GM18867 (cell line): Measurements from ENCODE around the gene BIRC7.
"Not testable (repeated sequence)": the region's sequence is repeated elsewhere in the genome, so short reads cannot be mapped to it uniquely, and the experiment has no call there.

Source experiments
- ATAC-seq: cut with Tn5 transposase; IDR thresholded peaks from one replicate; pipeline ENCODE4 v1.9.1; 2021; ENCODE audit warnings: mild to moderate bottlenecking, moderate library complexity; ENCODE audit not compliant: unreplicated experiment

The BIRC7 gene

DNA sequence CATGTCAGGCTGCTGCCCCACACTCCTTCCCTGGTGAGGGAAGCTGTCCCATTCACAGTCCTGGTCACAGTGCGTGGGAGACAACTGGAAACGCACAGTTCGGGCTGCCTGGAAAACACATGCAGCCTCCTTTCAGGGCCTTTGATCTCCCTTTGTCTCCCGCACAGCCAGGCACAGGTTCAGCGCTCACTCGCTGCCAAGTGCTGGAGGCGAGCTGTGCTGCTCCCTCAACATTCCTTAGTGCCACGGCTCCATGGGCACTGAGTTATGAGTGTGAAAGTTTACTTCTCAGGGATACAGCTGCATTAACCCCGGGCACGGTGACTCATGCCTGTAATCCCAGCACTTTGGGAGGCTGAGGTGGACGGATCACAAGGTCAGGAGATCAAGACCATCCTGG lies 28.8 kb upstream of the BIRC7 start:
- ATAC-seq: no peak

DNA sequence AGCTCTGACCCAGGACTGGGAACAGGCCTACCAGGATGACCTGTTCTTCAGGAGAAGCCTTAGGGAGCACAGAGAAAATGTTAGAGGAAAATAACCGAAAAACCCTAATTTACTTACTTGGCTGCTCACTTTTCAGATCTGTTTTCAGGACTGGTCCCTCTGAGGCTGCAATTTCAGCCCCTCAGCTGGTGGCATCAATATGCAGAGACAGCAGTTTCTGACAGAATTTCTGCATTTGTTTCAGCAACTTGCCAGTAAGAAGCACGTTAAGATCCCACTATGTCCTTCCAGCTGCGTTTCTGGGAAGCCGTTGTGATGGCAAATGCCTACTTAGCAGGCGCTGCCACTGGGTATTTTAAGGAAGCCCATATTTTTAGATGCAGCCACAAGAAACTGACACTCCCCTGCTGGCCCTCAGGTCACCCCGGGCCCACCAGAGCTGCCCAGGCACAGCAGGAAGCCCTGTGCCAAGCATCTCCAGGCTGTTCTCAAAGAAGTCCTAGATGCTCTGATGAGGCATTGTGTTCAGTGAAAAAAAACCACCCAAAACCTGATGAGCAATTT lies 27.3 kb upstream of the BIRC7 start:
- ATAC-seq: no peak

DNA sequence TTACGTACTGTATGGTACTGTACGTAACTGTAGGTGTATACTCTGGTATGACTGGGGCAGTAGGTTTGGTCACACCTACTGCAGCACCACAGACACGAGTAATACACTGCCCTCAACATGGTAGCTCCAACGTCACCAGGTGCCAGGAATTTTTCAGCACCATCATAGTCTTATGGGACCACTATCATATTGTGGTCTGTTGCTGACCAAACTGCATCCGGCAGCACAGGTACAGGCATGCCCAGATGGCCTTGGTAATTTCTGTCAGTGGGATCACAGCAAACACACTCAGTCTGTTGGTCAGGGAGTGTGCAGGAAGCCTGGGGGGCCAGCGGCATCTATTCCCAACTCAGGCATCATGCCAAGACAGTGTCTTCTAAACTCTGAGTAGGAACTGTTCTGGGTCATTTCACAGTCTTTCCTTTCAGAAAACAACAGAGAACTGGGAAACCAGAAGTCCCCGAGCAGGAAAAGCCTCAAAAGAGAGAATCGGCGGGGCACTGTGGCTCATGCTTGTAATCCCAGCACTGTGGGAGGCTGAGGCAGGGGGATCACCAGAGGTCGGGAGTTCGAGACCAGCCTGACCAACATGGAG lies 25.6 kb upstream of the BIRC7 start:
- ATAC-seq: no peak

DNA sequence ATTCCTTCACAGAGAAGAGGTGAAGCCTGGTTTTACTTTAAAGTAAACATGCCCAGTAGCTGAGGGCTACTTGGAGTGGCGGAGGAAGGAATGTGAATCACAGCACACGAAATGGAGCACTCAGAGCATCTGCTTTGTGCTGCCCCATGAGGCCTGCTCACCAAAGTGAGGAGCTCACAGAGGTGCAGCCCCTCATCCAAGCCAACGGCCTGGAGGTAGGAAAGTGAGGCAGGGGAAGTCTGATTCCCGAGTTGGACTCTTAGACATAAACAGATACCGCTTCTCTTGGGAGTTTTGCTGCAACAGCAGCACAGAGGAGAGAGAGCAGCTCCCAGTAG lies 23.3 kb upstream of the BIRC7 start:
- ATAC-seq: no peak

DNA sequence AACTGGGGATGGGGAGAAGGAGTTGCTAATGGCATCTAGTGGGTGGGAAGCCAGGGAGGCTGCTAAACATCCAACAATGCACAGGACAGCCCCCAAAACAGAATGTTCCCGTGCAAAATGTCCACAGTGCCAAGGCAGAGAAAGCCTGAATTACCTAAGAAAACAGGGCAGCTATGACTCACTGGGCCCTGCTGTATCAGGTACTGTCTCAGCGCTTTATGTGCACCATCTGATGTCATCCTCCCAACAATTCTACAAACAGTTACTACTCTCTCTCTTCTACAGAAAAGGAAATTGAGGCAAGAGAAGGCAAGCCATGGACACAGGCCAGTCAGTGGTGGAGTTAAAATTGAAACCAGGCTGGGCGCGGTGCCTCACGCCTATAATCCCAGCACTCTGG lies 22.9 kb upstream of the BIRC7 start:
- no peak for ATAC-seq

DNA sequence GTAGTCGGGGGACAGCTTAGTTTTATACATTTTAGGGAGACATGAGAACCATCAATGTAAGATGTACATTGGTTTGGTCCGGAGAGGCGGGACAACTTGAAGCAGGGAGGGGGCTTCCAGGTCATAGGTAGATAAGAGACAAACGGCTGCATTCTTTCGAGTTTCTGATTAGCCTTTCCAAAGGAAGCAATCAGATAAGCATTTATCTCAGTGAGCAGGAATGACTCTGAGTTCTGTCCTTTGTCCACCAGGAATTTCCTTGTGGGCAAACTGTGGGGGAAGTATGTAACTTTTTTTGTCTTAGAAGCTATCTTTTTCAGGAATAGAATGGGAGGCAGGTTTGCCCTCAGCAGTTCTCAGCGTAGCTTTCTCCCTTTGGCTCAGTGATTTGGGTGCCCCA lies 21.2 kb upstream of the BIRC7 start:
- ATAC-seq: no peak

DNA sequence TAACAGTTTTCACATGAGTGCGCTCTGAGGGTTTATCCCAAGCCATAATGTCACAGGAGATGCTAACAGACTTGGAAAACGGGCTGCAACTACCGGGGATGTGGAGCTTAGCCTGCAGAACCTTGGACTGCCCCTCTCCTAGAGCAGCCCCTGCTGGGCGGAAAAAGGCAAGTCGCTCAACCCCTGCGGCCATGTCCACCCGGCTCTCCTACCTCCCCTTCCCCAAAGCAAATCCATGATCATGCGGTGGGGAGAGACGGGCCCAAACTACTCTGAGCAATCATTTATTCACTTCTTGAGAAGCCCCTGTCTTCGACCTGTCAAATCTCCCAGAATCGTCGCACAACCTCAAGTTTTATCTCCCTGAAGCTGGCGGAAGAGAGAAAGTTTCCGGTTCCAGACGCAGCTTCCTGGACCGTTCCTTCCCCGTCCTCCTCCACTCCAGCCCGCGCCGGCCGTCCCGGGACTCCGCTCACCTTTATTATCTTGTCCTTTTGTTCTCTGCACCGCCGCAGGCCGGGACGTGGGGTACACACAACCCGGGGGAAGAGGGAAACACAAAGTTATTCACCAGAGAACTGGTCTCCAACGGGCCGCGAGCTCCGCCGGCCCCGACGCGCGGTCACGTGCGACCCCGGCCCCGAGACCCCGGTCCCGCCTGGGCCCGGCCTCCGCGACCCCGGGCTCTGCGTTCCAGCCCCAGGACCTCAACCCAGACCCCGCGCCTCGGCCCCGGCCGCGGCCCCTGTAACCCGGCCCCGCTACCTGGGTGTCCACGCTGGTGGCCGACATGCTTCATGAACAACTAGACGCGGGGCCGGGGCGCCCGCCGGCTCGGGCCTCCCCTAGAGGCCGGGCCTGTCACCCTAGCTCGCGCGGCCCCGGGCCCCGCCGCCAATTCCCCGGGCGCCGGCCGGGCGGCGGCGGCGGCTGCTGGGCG lies 20.3 kb upstream of the BIRC7 start:
- peak; percentile 3 for ATAC-seq

DNA sequence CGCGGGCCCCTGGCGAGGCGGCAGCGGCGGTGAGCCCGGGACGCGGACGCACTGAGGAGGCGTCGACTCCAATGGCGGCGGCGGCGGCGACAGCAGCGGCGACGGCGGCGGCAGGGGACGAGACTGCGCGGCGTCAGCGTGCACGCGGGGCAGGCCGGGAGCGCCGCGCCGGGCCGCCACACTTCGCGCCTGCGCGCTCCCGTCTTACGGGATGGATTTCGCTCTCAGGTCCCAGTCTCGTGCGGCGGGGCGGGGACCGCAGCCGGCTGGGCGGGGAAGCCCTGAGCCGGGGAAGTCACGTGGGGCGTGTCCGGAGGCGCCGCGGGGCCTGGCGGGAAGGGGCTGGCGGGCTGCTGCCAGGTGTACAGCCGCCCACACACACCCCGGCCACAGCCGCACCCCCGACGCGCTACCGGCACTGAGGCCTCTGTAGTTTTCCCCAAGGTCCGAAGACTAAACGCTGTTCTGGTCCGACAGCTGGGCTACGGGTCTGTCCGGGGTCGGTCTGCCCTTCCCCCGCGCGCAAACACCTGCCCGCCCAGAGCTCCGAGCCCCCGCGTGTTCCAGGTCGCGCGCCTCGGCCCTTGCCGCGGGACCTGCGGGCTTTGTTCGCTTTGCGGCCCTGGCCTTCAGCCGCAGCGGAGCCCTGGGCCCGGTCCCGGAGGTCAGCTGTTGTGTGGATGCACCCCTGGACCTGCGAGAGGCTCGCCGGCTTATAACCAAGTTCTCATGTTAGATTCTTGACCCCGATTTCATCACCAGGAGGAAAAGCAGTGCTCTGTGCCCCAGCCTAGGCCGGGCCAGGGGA lies 19.5 kb upstream of the BIRC7 start, which contains the start of gene YTHDF1:
YTHDF1 (minus strand) TSS at position 91 of the 808 bp plus-strand sequence. CDS start 239 bp downstream, outside the sequence.
- peak; percentile 84 for ATAC-seq

DNA sequence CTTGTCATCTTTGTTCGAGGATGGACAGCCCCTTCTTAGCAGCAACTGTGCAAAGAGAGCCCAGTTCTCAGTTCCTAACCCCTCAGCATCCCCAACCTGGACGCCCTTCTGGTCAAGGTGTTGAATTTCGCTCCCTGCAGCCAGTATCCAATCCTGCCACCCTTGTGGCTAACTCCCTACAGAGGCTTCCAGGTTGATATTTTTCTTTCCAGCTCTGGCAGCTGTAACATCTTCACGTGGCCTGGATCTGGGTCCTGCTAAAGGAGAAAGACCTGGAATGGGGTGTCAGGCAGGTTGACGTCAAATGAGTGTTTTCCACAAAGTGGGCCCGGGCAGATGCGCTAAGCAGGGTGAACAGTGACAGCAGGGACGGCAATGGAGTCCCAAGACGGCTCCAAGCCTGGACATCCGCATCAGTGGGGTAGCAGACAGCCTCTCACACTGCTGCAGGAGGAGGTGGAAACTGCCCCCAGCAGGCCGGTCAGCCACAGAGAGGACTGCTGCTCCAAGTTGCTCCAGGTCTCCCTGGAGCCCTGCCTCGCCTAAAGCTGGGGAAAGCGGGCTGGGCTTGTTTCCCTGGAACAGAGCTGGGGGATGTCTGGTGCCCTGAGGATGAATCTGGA lies 18.7 kb upstream of the BIRC7 start:
- ATAC-seq: no peak

DNA sequence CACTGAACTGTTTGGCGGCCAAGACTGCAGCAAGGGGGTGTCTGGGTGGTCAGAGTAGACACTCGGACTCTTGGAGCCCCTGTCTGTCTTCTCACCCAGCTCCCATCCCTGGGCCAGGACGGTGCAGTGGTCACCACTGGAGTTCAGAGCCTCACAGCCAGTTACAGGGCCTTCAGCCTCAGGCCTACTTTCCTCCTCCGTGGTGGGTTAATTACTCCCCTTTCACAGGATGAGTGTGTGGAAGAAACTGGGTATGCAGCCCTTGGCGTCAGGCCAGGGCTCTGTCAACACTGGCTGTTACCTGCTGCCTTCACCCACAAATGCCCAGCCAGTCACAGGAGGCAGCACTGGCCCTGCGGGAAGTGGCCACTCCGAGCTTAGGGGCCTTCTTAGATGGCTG lies 18.0 kb upstream of the BIRC7 start:
- ATAC-seq: no peak

DNA sequence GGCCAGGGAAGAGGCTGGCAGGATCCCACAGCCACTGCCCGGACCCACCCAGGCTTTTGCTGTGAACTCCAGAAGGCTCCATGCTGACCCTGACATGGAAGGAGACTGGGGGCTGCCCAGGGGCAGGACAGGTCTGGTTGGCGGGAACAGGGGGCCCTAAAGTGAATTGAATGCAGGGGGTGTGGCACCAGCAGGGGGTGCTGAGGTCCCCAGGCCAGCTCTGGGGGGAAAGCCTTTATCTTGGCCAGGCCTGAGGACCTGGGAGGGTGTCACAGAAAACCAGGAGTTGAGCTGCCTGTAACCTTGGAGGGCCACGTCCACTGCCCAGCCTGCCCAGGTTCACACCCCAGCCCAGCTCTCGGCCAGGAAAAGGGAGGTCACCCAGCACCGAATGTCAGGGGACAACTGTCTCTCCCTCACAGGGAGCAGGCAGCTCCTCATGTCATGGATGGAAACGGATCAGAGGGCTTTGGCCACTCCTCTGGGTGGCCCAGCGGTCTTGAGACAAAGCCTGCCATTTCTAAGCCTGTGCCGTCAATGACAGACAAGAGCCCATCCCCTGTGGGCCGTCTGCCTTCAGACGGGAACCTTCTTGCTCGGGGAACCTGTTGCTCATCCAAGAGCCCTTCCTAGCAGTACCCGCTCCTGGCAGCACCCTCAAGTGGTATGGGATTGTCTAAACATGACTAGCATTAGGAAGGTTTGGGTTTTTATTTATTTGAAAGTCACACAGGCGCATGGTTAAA lies 16.8 kb upstream of the BIRC7 start:
- ATAC-seq: no peak

DNA sequence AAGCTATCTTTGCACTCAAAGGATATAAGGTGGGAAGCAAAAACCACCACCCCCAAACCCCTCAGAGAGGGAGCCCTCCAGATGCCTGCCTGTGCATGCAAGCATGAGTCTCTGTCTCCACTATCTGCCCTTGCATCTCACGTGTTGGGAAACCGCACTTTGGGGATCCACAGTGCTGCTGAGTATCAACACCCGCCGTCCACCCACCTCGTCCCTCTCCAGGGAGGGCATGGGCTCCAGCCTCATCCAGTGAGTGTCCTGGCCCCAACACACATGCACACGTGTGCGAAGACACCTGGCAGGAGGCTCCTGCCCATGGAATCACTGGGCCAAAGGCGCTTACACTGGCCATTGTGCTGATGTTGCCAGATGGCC lies 16.3 kb upstream of the BIRC7 start:
- no peak for ATAC-seq

DNA sequence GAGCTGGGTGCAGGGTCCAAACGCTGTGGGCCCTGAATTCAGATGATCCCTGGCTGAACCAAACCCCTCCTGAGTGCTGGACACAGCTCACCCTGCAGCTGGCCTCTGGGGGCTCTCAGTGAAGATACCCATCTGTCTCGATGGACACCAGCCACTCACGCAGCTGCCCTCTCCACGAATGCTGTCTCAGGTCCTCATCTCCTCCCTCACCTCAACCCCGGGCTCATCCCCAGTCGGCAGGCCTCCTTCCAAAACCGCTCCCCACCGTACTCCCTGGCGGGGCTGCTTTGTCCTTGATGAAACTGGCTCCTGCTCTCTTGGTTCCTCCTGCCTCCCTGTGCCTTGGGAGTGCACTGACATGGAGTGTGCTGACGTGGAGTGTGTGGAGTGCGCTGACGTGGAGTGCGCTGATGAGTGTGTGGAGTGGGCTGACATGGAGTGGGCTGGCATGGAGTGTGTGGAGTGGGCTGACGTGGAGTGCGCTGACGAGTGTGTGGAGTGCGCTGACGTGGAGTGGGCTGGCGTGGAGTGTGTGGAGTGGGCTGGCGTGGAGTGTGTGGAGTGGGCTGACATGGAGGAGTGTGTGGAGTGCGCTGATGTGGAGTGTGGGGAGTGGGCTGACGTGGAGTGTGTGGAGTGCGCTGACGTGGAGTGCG lies 15.7 kb upstream of the BIRC7 start:
- ATAC-seq: no peak

DNA sequence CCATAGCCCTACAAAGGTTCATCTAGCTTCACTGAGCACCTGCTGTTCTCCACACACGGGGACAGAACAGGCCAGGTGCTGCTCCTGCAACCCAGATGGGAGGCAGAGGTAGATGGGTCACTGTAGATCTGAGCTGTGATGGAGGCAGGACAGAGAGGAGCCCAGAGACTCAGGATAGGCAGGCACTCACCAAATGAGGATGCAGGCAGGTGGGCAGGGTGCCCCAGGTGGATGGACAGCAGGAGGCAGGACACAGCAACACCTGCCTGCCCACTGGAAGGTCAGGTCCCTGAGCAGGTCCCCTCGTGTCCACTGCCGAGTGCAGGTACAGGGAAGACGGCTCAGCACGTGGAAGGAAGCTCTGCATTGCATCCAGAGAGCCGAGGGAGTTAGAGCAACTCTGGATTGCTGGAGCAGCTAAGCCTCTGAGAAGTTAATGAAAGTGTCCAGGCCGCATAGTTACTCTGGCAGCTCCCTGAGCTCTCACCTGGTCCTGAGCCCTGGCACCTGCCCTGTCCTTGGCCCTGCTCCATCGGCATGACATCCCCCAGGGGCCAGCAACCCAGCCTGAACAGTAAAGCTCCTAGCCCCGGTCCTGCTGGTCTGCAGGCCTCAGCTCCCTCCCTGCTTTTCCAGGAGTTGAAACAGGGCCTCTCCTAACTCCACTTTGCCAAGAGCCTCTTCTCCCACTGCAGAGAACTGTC lies 14.9 kb upstream of the BIRC7 start:
- no peak for ATAC-seq

DNA sequence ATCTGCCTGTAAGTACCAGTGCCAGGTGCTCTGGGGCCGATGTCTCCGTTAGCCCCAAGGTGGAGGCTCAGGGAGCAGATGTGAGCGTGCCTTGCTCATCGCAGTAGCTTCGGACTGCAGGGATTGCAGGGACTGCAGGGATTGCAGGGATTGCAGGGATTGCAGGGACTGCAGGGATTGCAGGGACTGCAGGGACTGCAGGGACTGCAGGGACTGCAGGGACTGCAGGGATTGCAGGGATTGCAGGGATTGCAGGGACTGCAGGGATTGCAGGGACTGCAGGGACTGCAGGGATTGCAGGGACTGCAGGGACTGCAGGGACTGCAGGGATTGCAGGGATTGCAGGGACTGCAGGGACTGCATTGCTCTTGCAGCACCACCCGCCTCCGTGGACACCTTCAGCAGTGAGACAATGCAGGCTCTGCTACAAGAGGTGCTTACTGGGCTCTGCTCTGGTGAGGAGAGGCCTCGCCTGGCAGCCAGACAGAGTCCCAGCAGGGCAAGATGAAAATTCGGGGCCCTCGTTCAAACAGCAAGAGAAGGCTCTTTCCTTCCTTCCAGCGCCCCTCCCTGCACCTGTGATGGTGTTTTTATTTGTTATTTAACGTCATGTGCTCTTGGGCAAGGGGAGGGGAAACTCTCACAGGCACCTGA lies 14.2 kb upstream of the BIRC7 start:
- not testable (repeated sequence) for ATAC-seq

DNA sequence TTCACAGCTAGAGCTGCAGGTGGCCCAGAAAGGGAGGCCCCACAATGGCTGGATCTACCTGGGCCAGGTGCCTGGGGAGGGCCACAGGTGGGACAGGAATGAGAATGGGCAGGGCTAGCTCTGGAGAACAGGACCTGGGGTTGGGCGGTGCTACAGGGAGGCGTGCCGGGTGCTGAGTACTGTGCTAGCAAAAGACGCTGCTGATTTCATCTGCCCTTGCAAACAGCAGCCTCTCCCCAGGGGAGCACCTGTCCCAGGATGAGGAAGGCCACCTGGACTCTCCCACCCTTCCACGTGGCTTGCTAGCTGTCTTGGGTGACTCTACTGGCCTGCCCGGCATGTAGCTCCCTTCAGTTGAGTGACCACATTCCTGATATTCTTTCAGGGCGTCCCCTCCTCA lies 13.2 kb upstream of the BIRC7 start:
- no peak for ATAC-seq

DNA sequence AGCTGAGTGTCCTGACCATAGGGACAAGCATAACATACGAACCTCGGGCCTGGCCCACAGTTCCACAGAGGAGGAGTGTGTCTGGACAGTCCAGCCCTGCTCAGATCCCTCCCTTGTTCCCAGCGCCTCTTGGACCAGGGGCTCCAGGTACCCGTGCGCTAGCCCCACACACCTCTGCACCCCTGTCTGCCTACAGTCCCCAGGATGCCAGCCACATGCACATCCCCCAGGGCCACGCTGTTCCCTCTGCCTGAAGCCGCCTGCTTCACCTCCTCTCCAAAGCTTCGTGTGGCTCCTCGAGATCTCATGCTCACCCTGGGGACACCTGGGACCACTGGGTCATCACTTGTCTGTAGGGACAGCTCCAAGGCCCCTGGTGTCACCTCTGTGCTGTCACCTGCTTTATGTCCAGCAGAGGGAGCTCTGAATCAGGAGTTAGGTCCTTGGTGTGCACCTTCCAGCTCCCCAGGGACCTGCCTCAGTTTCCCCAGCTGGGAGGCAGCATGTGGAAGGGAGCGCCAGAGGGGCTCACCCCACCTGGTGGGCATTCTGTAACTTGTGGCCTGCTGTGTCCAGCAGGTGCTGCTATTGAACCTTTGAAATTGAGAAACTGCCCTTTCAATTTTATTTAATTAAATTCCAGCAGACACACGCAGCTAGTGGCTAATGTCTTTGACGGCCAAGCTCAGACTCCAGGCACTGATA lies 12.4 kb upstream of the BIRC7 start:
- no peak for ATAC-seq

DNA sequence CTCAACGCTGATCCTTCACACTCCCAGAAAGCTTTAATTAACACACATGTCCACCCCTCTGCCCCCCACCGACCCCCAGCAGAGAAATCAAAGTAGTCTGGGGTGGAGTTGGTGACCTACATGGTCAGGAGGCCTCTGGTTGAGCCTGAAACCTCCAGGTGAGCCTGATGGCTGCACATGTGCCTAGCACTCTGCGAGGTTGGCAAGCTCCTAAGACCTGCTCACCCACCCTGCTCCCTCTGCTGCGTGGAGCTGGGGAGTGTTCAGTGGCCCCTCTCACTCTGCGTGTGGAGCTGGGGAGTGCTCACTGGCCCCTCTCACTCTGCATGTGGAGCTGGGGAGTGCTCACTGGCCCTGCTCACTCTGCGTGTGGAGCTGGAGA lies 11.9 kb upstream of the BIRC7 start:
- no peak for ATAC-seq
